Activated CD8-positive, alpha-beta memory T cell treated with anti-CD3 and anti-CD28 coated beads, Interleukin-2, amount 50 U/mL, for 1 hour (primary cell): ENCODE data around the gene RBP5.

Experiments used
- DNase-seq: peaks from one replicate; pipeline ENCODE4 v3.0.0-alpha.2; 2020; ENCODE audit errors: extremely low read depth

RBP5 gene

DNA sequence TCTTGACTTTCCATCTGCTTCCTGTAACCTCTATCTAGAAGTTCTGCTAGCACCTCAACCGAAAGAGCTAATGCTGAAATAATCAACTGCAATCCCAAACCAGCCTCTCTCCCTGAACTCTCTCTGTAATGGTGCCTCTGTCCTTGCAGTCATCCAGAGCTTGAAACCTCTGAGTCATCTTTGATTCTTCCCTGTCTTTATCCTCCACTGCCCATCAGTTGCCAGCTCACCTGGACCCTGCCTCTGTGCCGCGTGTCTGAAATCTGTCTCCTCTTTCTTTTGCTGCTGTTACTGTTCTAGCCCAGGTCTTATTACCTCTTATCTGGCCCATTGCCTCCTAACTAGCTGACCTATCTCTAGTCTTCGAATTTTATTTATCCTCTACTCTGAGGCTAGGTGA lies 17.0 kb upstream of the RBP5 start:
- no peak for DNase-seq

DNA sequence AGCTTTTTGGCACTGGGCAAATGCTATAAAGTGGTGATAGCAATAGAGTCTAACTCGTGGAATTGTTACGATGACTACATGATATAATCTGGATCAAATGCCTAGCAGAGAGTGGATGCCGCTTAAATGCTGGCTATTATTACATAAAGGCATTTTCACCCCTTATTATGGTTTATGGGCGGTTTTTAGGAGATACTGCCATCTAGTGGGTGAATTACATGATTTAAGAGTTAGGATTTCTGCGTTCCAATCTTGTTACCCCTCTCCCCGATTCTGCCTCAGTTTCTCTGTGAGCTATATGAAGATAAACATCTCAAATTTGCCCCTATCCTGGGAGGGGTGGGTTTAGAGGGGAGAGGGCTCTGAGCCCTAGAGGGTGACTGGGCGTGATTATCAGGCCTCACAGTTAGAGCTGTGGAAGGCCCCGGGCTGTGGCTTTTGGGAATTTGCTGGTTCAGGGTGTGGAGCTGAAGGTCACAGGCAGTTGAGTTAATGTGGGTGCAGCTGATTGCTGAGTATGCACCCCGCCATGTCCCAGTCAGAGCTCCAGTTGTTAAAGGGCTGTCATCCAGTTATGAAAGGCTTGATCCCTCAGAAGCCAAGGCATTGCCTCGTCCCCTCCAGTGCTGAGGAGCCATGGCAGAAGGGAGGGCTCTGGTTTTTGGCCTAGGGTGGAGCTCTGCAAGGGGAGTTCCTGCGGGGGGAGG lies 15.9 kb upstream of the RBP5 start:
- DNase-seq, result no peak

DNA sequence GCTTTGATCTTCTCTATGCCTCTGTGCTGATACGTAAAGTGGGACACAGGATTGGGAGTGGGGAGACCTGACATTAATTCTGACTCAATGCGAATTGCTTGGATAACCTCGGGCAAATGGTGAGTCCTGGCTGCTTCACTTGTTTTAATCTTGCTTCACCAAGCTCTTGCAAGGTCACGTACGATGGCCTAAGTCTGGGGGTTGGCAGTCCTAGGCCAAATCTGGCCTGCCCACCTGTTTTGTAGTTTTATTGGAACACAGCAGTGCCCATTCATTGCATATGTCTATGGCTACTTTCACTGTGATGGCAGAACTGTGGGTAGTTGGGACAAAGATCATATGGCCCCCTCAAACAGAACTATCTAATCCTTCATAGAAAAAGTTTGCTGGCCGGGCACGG lies 14.9 kb upstream of the RBP5 start:
- no peak for DNase-seq

DNA sequence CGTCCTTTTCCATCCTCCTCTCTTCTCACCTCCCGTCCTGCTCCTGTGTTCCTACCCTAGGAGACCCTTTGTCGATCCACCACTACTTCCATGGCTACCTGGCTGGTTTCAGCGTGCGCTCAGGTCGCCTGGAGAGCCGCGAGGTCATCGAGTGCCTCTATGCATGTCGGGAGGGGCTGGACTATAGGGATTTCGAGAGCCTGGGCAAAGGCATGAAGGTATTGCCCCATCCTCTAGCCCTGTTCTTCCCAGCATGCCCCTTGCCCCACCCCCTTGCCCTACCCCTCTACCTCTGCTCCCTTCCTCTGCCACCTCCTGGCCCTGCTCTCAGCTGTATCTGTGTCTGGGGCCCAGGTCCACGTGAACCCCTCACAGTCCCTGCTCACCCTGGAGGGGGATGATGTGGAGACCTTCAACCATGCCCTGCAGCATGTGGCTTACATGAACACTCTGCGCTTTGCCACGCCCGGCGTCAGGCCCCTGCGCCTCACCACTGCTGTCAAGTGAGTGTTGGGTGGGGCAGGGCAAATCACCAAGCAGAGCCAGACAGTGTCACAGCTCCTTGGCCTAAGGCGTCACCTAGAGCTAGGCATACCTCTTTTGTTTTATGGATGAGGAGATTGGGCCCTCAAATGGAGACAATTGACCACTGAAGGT lies 14.2 kb upstream of the RBP5 start:
- no peak for DNase-seq

DNA sequence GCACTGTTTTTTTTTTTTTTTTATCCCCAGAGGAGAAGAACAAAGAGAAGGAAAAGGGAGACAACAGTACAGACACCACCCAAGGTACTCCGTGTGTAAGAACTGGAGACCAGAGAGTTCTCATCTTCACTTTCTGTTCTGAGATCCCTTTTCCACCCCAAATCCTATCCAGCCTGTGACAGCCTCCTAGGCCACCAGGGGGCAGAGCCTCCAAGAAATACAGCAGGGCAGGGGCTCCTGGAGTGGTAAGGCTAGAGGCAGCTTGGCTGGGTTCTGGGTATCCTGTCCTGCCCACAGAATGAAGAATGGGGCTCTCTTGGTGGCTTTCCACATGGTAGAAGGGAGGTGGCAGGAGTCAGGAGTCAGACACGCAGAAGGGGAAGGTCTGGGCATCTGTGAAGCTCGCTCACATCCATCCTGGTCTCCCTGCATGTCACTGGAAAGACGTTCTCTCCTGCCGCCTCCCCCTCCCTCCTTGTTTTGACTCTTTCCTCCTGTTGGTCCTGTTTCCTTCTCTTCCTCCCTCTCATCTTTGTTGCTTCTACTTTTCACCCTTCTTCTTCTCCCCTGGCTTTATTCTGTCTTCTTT lies 13.5 kb upstream of the RBP5 start:
- no peak for DNase-seq

DNA sequence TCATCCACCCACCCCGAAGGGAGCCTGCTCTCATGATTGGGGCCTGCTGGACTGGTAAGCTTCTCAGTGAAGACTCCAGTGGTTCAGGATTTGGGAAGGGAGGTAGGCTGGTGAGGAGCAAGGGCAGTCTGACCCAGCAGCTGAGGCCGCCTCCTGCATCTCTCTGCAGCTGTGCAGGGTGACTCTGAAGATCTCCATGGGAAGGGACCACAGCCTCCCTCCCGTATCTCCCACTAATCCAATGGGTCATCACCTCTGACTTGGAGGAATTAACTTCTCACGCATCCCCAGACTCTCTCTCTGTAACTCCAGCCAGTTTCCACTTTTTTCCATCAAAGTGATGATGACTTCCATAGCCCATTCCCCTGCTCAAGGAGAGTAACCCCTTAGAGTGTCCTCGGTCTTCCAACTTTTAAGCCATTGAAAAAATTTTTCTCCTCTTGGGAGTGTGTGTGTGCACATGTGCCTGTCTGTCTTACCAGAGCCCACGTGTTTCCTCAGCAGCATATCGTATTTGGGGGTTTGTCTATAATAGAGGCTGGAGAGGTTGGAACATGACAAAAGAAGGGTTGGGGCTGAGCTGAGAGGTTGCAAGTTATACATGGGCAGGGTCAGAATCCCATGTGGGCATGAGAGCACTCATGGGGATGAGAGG lies 12.8 kb upstream of the RBP5 start:
- no peak for DNase-seq

DNA sequence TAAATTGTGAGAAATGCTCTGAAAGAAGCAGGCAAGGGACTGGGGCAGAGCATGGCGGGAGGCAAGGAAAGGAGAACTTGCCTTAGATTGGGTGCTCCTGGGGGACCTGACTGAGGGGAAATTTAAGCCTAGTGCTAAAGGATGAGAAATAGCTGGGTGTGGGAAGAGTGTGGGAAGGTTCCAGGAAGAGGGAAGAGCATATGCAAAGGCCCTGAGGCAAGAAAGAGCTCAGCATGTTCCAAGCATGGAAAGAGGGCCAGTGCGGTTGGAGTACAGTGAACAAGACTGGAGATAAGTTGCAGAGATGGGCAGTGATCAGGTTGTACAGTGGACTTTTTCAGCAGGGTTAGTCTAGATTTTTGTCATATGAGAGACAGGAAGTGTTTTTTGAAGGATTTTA lies 10.5 kb upstream of the RBP5 start:
- no peak for DNase-seq

DNA sequence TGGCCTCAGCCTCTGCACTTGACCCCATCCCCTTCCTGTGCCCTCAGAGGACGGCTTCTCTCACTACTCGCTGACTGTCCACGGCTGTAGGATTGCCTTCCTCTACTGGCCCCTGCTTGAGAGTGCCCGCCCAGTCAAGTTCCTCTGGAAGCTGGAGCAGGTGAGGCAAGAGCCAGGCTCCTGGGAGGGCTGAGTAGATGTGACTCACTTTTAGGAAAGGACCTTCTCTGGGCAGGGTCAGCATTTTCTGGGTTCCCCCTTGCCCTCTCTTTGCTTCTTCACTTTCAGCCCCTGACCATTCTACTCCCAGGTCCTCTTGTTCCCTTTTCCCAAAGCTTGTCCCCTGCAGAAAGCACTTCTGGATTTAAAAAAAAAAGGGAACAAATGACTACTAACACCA lies 9.2 kb upstream of the RBP5 start:
- no peak for DNase-seq

DNA sequence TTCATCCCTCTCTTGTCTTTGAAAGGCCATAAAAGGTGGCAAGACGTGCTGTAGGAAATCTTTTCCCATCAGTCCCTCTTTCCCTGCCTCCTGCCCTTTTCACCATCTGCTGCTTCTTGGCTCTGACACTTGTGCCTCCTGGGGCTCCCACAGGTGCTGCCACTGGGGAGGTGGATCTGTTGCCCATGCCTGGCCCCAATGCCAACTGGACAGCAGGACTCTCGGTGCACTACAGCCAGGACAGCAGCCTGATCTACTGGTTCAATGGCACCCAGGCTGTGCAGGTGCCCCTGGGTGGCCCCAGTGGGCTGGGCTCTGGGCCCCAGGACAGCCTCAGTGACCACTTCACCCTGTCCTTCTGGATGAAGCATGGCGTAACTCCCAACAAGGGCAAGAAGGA lies 8.0 kb upstream of the RBP5 start:
- DNase-seq, result no peak

DNA sequence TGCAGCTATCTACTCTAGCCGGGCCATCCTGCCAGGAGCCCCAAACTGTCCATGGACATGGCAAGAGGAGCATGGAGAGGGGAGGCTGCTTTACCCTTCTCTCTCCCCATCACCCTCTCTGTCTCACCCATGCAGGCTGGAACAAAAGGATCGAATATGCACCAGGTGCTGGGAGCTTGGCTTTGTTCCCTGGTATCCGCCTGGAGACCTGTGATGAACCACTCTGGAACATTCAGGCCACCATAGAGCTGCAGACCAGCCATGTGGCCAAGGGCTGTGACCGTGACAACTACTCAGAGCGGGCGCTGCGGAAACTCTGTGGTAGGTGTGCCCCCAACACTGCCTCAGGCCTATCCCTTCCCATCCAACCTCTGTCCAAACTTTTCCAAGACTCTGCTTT lies 7.4 kb upstream of the RBP5 start:
- no peak for DNase-seq

DNA sequence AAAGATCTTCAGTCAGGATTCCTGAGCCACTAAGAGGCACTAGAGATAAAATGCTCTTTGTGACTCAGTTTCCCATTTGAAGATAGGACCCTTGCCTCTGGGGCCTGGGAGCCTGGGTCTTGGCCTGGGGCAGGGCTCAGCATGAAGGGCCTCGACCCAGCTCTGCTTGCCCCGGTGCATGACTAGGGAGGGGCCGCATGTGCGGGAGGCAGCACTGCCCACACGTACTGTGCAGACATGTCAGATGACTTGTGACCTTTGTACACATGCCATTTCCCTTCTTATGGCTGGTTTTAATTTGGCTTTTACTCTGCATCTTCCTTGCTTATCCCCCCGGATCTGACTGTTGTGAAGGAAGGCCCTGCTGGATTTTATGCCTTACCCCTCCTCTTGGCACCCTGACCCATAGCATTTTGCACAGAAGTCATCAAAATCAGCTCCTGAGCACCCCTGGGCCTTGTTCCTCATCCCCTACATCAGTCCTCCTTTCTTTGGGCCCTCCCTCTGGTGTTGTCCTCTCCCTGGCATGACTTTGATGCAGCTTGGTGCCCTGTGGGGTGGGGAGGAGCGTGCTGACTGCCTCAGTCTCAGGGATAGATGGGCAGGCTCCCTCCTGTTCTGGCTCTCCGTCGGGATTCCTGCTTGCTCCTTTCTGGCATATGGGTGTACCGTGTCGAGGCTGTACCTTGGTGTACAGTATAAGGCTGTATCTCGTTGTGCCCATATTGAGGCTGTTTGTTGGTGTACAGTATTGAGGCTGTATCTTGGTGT lies 5.9 kb upstream of the RBP5 start:
- no peak for DNase-seq

DNA sequence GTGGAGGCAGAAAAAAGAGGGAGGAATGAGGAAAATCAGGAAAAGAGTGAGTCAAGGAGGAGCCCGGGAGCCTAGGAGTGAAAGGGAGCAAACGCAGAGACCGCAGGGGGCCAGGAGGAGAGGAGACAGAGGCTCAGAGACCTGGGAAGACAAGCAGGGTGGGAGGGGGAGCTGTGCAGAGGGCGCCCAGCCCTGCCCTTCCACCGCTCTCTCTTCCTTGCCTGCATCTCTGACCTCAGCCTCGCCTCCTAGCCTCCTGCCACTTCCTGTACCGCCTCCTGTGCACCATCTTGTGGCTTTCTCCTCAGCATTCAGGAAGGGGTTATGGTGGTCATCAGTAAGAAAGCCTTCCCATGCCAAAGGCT lies 2.8 kb upstream of the RBP5 start:
- DNase-seq, result no peak

DNA sequence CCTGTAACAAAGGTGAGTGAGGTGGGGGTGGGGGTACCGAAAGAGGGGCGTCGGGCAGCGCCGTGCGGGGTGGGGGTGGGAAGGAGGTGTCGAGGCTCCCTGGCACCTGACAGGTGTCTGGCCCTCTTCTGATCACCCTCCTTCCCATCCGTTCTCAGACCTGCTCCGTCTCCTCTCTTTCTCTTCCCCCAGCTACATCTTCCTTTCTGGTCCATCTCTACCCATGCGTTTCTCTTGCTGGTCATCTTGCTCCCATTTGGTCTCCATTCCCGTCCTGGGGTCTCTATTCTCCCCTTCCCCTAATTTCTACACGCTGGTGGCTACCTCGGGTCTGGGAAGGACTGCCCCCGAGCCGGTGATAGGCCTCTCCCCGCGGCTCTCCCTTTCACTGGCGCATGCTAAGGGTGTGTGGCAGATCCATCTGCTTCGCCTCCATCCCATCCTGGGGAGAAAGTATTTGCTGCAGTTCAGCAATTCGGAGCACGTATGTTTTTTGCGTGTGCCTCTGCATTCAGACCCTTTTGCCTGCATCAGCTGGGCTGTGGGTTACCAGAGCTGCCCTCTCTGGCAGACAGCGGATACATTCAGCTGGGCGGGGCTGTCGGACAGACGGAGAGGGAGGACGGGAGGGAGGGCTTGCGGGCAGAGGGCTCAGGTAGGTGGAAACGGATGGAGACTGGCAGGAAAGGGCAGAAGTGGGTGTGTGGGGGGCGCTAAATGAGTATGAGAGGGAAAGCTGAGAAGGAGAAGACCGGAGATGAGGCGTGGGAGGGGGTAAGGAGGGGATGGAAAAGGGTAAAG lies 2.2 kb upstream of the RBP5 start:
- DNase-seq, result no peak

DNA sequence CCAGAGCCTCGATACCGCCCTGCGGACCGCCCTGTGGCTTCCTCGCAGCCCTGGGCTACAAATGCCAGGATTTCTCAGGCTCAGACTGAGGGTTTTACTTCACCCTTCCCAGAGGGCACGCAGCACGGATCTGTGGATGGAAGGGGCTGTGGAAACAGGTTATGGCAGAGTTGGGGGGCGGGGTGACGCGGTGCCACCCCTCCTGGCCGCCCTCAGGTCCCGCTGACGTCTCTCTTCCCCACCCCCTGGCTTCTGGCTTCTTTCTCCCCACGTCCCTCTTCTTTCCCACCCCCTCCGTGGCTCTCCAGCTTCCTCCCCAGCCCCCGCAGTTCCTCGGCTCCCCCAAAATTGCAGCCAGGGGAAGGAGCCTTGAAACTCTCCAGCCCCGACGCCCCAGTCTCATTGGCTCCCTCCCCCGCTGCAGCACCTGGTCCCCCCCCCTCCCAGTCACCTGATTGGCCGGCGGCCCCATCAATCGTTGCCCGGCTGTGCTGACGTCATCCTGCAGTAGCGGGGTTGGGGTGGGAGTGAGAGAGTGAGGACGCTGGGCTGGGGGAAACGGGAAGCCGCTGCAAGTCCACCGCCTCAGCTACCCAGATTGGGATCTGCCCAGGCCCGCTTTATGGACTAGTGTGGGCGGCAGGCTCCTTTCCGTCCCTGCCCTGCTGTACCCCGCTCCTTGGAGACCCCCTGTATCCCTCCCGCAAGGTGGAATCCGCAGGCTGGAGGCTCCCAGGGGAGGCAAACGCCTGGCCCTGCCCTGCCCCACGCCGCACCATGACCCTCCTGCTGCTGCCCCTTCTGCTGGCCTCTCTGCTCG lies 1.4 kb upstream of the RBP5 start, which contains the start of gene CLSTN3:
TSS of gene CLSTN3 (plus strand) at position 500 of the 820 bp plus-strand sequence. CDS start at position 778, 278 bp downstream.
- peak; percentile 72 for DNase-seq

DNA sequence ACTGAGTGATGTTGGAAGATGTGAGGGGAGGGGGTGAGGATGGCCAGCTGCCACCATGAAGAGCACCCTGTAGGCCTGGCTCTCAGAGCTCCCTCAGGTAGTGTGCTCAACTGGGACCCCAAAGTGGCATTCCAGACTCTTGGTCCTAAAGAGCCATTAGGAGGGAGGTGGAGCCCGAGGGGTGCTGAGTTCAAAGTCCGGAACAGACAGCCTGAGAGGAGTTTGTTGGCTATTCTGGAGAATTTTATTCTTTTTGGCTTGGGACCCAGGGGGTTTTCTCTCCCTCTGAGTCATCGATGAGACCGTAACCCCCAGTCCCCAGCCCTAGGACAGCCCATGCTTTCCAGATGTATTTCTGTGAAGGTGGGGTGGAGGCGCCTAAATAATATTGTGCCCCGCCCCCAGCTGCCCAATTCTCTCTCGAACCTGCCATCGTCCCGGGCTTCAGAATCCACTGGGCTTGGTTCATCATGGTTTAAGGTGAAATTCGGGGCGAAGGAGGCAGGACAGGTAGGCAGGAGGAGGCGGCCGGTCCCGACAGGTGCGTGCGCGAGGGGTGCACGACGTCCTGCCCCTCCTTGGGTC lies 690 bp upstream of the RBP5 start:
- DNase-seq, result no peak

DNA sequence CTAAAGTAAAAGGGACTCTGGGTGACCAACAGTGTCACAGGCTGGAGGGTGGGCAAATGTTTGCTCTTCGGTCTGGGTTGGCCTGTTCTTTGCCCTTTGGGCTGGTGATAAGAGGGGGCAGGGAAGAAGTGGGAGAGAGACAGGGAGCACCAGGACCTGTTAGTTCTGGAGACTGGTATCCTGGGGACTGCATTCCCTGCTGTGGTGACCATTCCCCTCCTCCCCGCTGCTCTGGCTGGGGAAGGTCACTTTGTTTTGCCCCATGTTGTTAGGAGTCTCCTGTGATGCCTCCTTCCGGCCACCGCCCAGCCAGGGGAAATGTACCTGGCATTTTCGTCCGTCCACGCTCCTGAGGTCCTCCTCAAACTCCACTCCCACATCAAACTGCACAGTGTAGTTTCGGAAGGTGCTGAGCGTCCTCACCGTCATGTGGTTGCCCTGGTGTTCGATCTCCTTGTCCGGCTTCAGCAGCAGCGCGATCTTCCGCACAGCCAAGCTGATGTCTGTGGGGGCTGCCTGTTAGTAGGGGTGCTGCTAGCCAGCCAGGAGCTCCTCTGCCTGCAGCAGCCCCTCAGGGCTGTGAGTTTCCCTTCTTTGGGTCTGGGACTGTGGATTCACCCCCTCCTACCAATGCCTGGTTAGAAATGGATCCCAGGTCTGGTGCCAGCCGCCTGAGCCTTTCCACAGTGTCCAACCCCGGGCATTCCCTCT lies 618 bp downstream of the RBP5 start:
- no peak for DNase-seq

DNA sequence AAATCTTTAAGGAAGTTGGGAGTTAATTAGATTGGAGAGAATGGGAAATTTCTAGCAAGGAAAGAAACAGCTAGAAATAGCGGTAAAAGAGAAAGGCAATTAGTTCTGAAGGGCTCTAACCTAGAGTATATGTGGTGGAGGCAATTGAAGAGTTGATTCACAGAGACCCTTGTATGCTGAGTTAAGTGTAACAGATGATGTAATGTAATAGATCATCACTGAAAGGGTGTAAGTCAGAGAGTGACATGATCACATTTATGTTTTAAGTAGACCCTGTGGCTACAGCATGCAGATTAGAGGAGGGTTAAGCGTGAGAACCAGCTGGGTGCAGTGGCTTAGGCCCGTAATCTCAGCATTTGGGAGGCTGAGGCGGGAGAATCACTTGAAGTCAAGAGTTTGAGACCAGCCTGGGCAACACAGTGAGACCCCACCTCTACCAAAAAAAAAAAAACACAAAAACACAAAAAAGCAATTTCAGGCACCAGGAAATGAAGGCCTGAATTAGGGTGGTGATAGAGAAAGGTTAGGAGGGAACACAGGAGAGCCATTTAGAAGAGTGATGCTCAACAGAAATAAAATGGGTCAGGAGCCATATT lies 3.0 kb downstream of the RBP5 start:
- DNase-seq, result no peak

DNA sequence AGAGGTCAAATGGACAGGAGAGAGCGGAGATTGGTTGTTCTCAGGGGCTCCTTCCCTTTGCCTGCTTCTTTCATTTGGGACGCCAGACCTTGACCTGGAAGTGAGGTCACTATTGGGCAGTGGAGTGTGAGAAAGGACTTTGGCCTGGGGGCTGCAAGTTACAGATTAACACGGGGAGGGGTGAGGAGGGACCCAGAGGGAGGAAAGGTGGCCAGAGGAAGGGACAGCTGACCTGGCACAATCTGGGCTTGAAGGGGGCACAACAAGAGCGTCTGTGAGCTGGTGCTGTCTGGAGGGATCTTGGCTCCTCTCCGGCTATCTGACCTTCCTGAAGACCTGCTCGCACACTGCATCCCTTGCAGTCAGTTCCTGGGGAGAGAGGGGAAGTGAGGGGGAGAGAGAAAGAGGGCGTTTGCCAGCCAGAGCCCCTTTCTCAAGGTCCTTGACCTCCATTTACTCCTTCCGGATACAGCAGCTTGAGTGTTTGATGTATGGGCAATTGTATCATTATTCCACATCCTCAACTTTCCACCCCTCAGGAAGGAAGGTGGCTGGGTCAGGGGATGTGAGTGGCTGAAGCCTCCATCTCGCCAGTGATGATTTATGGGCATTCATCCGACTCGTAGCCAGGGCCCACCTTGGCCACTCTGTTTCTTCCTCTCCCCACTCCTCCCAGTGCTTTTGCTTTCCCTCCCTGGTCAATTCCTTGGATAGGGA lies 4.7 kb downstream of the RBP5 start:
- no peak for DNase-seq
